Measurements from ENCODE around the gene SCN5A.

GRCh38 chr3:38644016-38644661, 5.3 kb downstream of the SCN5A start:
- TF ChIP-seq CTCF (IDR thresholded peaks at IDR 0.05; ENCODE audit: insufficient read depth, low read depth, low read length) (no peak), EZH2 (IDR thresholded peaks at IDR 0.05; ENCODE audit: insufficient read depth, low read length) (no peak)
